GM23338 (cell line): Measurements from ENCODE around the gene ADGRF1. TPM values are rescaled to one million over a fixed set of nuclear protein-coding genes. Genes with fewer than 3 reads are reported as not detected.

Experiments used
- ATAC-seq: fragments of 200-7000 bp; cut with Tn5 transposase; 3 replicates; pipeline ENCODE4 v1.9.1; 2020
- DNase-seq: peaks from one replicate; pipeline ENCODE4 v3.0.0-alpha.2; 2015; ENCODE audit warnings: low spot score
- H2AFZ ChIP-seq: fragments of 200-600 bp; sonication (generic); 2 replicates; pipeline ENCODE4 v1.8.0; 2016; ENCODE audit warnings: antibody characterized with exemption, mild to moderate bottlenecking, moderate library complexity
- H3F3A ChIP-seq: fragments of 200-600 bp; sonication (generic); replicated peaks from 2 replicates; pipeline ENCODE4 v1.8.0; 2017; ENCODE audit warnings: antibody characterized with exemption, mixed run types, low read depth
- H3K27ac ChIP-seq: fragments of 200-600 bp; sonication (generic); 2 replicates; pipeline ENCODE4 v1.6.1; 2016; ENCODE audit warnings: low read depth
- H3K27me3 ChIP-seq: fragments of 200-600 bp; sonication (generic); 2 replicates; pipeline ENCODE4 v1.8.0; 2016; ENCODE audit warnings: mild to moderate bottlenecking, mixed run types, moderate library complexity; ENCODE audit not compliant: insufficient read depth
- H3K36me3 ChIP-seq: fragments of 200-600 bp; sonication (generic); 2 replicates; pipeline ENCODE4 v1.8.0; 2016; ENCODE audit warnings: mild to moderate bottlenecking; ENCODE audit not compliant: insufficient read depth
- H3K4me1 ChIP-seq: fragments of 200-600 bp; sonication (generic); 2 replicates; pipeline ENCODE4 v1.8.0; 2016; ENCODE audit warnings: mild to moderate bottlenecking, moderate library complexity; ENCODE audit not compliant: insufficient read depth
- H3K4me2 ChIP-seq: fragments of 200-600 bp; sonication (generic); 2 replicates; pipeline ENCODE4 v1.7.1; 2017; ENCODE audit warnings: mixed run types
- H3K4me3 ChIP-seq: fragments of 200-600 bp; sonication (generic); 2 replicates; pipeline ENCODE4 v1.6.1; 2016; ENCODE audit warnings: mixed run types
- H3K79me2 ChIP-seq: fragments of 200-600 bp; sonication (generic); replicated peaks from 2 replicates; pipeline ENCODE4 v1.8.0; 2017; ENCODE audit warnings: mild to moderate bottlenecking; ENCODE audit not compliant: insufficient read depth
- H3K9me2 ChIP-seq: fragments of 200-600 bp; sonication (generic); 2 replicates; pipeline ENCODE4 v1.8.0; 2017; ENCODE audit not compliant: insufficient read depth
- H4K20me1 ChIP-seq: fragments of 200-600 bp; sonication (generic); replicated peaks from 2 replicates; pipeline ENCODE4 v1.8.0; 2017; ENCODE audit warnings: mild to moderate bottlenecking; ENCODE audit not compliant: insufficient read depth
- H3K27ac Mint-ChIP-seq: 2 replicates; pipeline ENCODE4 v1.8.0; 2020; ENCODE audit warnings: inconsistent platforms, mild to moderate bottlenecking, moderate library complexity, mixed read lengths
- H3K27me3 Mint-ChIP-seq: 3 replicates; pipeline ENCODE4 v1.8.0; 2022; ENCODE audit warnings: low read depth, mild to moderate bottlenecking, moderate library complexity, mixed read lengths, inconsistent platforms; ENCODE audit not compliant: insufficient read depth, poor library complexity
- H3K36me3 Mint-ChIP-seq: 3 replicates; pipeline ENCODE4 v1.8.0; 2021; ENCODE audit warnings: low read depth, mild to moderate bottlenecking, inconsistent platforms, moderate library complexity, mixed read lengths
- H3K4me1 Mint-ChIP-seq: 3 replicates; pipeline ENCODE4 v1.8.0; 2020; ENCODE audit warnings: mild to moderate bottlenecking, inconsistent platforms, mixed read lengths
- H3K4me3 Mint-ChIP-seq: 3 replicates; pipeline ENCODE4 v1.8.0; 2021; ENCODE audit warnings: moderate library complexity, mild to moderate bottlenecking, inconsistent platforms, mixed read lengths
- H3K9me3 Mint-ChIP-seq: 3 replicates; pipeline ENCODE4 v1.8.0; 2020; ENCODE audit warnings: moderate library complexity, mild to moderate bottlenecking, inconsistent platforms, mixed read lengths
- CREB1 ChIP-seq: fragments of 250-450 bp; sonication (Bioruptor Pico); IDR thresholded peaks from 2 replicates; pipeline ENCODE4 v1.5.0; 2020; ENCODE audit warnings: low read depth, mild to moderate bottlenecking, moderate library complexity
- CTCF ChIP-seq, 2 experiments: fragments of 200-600 bp in 1 of 2; sonication (generic) in 1 of 2; conservative IDR thresholded peaks; 2 replicates each; pipeline versions ENCODE4 v1.5.1 to v1.6.1; 2016 to 2017; ENCODE audit warnings: antibody characterized with exemption in 2 of 2, low read depth in 2 of 2, mild to moderate bottlenecking in 2 of 2, moderate library complexity in 1 of 2
- ETS1 ChIP-seq: IDR thresholded peaks from 2 replicates; pipeline ENCODE4 v1.6.1; 2016; ENCODE audit warnings: antibody characterized with exemption
- EZH2 ChIP-seq: fragments of 200-600 bp; sonication (generic); IDR thresholded peaks from one replicate; pipeline ENCODE4 v1.8.0; 2017; ENCODE audit warnings: antibody characterized with exemption, mild to moderate bottlenecking, low read depth; ENCODE audit not compliant: unreplicated experiment
- EZH2phosphoT487 ChIP-seq: fragments of 200-600 bp; sonication (generic); IDR thresholded peaks from one replicate; pipeline ENCODE4 v1.8.1; 2018; ENCODE audit warnings: antibody characterized with exemption; ENCODE audit not compliant: unreplicated experiment
- JUNB ChIP-seq: IDR thresholded peaks from one replicate; pipeline ENCODE4 v1.6.1; 2016; ENCODE audit warnings: antibody characterized with exemption; ENCODE audit not compliant: unreplicated experiment
- NANOG ChIP-seq: IDR thresholded peaks from 2 replicates; pipeline ENCODE4 v1.6.1; 2016; ENCODE audit warnings: antibody characterized with exemption, borderline replicate concordance
- STAT1 ChIP-seq: IDR thresholded peaks from one replicate; pipeline ENCODE4 v1.6.1; 2016; ENCODE audit warnings: antibody characterized with exemption; ENCODE audit not compliant: unreplicated experiment
- ZNF114 ChIP-seq: fragments of 250-450 bp; sonication (Bioruptor Pico); IDR thresholded peaks from 2 replicates; pipeline ENCODE4 v1.5.0; 2020; ENCODE audit warnings: mild to moderate bottlenecking, moderate library complexity
- ZNF331 ChIP-seq: fragments of 250-450 bp; sonication (Bioruptor Pico); IDR thresholded peaks from 2 replicates; pipeline ENCODE4 v1.5.0; 2020; ENCODE audit warnings: low read depth, mild to moderate bottlenecking, moderate library complexity
- polyA plus RNA-seq: library from polyadenylated mRNA; unstranded; fragments of >200 nt; fragmentation: Nextera tagmentation; extraction: Ambion mirVana; gene quantifications from 2 replicates; pipeline ENCODE4 v1.2.1, GENCODE V29; 2016
- total RNA-seq: library from RNA; depleted of rRNA; stranded (reverse); fragments of >200 nt; shearing (Covaris generic); gene quantifications from 2 replicates; pipeline ENCODE4 v1.2.3, GENCODE V29; 2014
- TF ChIP-seq, protein P1 (sequence below): IDR thresholded peaks from one replicate; pipeline ENCODE4 v1.6.1; 2018; ENCODE audit warnings: antibody characterized with exemption; ENCODE audit not compliant: unreplicated experiment

The ADGRF1 gene
- total and polyA plus RNA-seq, 2 experiments from 2014 or later, result not detected

DNA sequence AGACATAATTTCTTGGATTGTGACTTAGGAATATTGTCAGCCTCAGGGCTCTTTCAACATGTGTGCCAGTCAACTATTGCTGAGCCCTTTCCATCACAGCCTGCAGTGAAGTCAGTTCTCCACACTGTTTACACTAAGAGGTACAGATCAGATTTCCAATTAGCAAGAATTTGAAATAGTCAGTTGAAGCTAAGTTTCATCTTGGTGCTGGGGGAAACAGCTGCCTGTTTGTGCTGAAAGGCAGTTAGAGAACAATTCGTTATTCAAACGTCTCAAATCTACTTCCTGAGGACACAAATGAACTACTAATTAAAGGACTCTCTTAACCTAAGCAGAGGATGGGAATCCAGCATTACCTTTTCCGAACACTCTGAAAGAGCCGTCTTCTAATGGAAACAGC is 25.9 kb downstream of the ADGRF1 start:
- H3K79me2 ChIP-seq, result no peaks in the 10 kb centered on the region
- H3K4me1 ChIP-seq, result no peaks in the 10 kb centered on the region
- no peak overlapping the region for H3K4me3 ChIP-seq
- no peak for ATAC-seq
- peaks cover 4% of the 10 kb centered on the region for H3K27me3 Mint-ChIP-seq
- H3K4me2 ChIP-seq, result no peak overlapping the region
- no peak overlapping the region for H3K27ac Mint-ChIP-seq
- no peaks in the 10 kb centered on the region for H3F3A ChIP-seq
- no peak for TF ChIP-seq ZNF114 (CRISPR knock-in tag)
- no peak for TF ChIP-seq NANOG
- no peak for TF ChIP-seq ZNF331 (CRISPR knock-in tag)
- TF ChIP-seq CREB1, result no peak
- TF ChIP-seq JUNB, result no peak
- no peaks in the 10 kb centered on the region for H3K36me3 Mint-ChIP-seq
- no peaks in the 10 kb centered on the region for H3K36me3 ChIP-seq
- no peaks in the 10 kb centered on the region; the same call in 2 of the 3 replicates for H3K9me3 Mint-ChIP-seq
- H3K4me3 Mint-ChIP-seq, result no peak overlapping the region
- peaks cover 14% of the 10 kb centered on the region; the same call in 1 of the 2 replicates for H3K9me2 ChIP-seq
- DNase-seq, result no peak
- peak overlapping the region; percentile 8; the same call in 1 of the 2 replicates for H2AFZ ChIP-seq
- no peaks in the 10 kb centered on the region for H4K20me1 ChIP-seq
- no peak overlapping the region for H3K27ac ChIP-seq
- H3K27me3 ChIP-seq, result no peaks in the 10 kb centered on the region
- H3K4me1 Mint-ChIP-seq, result peaks cover 8% of the 10 kb centered on the region; the same call in 2 of the 3 replicates

- H3K79me2 ChIP-seq, result no peaks in the 10 kb centered on the region
- DNase-seq (no peak), ATAC-seq (no peak)
- H3F3A ChIP-seq, result no peaks in the 10 kb centered on the region
- H3K4me2 ChIP-seq, result no peak overlapping the region
- H3K4me1 ChIP-seq, result no peaks in the 10 kb centered on the region
- no peak overlapping the region for H3K4me3 ChIP-seq
- no peaks in the 10 kb centered on the region for H3K36me3 Mint-ChIP-seq
- peaks cover 8% of the 10 kb centered on the region; the same call in 2 of the 3 replicates for H3K4me1 Mint-ChIP-seq
- H3K27ac ChIP-seq, result no peak overlapping the region
- H3K36me3 ChIP-seq, result no peaks in the 10 kb centered on the region
- peaks cover 4% of the 10 kb centered on the region for H3K27me3 Mint-ChIP-seq
- no peak overlapping the region for H2AFZ ChIP-seq
- no peak overlapping the region for H3K4me3 Mint-ChIP-seq
- no peaks in the 10 kb centered on the region; the same call in 2 of the 3 replicates for H3K9me3 Mint-ChIP-seq
- no peaks in the 10 kb centered on the region for H3K27me3 ChIP-seq
- no peak overlapping the region for H3K27ac Mint-ChIP-seq
- H4K20me1 ChIP-seq, result no peaks in the 10 kb centered on the region
- peaks cover 14% of the 10 kb centered on the region; the same call in 1 of the 2 replicates for H3K9me2 ChIP-seq
- TF ChIP-seq ZNF114 (CRISPR knock-in tag) (no peak), EZH2phosphoT487 (no peak), ETS1 (no peak), JUNB (no peak), EZH2 (no peak), CTCF (conservative IDR thresholded peaks at IDR 0.05; ENCODE audit: low read depth in 2 of 2) (no peak), STAT1 (no peak), ZNF331 (CRISPR knock-in tag) (no peak), CREB1 (no peak), NANOG (no peak)
- TF ChIP-seq, protein P1, sequence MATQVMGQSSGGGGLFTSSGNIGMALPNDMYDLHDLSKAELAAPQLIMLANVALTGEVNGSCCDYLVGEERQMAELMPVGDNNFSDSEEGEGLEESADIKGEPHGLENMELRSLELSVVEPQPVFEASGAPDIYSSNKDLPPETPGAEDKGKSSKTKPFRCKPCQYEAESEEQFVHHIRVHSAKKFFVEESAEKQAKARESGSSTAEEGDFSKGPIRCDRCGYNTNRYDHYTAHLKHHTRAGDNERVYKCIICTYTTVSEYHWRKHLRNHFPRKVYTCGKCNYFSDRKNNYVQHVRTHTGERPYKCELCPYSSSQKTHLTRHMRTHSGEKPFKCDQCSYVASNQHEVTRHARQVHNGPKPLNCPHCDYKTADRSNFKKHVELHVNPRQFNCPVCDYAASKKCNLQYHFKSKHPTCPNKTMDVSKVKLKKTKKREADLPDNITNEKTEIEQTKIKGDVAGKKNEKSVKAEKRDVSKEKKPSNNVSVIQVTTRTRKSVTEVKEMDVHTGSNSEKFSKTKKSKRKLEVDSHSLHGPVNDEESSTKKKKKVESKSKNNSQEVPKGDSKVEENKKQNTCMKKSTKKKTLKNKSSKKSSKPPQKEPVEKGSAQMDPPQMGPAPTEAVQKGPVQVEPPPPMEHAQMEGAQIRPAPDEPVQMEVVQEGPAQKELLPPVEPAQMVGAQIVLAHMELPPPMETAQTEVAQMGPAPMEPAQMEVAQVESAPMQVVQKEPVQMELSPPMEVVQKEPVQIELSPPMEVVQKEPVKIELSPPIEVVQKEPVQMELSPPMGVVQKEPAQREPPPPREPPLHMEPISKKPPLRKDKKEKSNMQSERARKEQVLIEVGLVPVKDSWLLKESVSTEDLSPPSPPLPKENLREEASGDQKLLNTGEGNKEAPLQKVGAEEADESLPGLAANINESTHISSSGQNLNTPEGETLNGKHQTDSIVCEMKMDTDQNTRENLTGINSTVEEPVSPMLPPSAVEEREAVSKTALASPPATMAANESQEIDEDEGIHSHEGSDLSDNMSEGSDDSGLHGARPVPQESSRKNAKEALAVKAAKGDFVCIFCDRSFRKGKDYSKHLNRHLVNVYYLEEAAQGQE, result no peak
Observed at GRCh38 chr6:47014401-47014800, 27.7 kb downstream of the ADGRF1 start.
